Measurements from ENCODE around the gene TMEM185A.
"Not testable (repeated sequence)": the region's sequence is repeated elsewhere in the genome, so short reads cannot be mapped to it uniquely, and the experiment has no call there.

TMEM185A gene

DNA sequence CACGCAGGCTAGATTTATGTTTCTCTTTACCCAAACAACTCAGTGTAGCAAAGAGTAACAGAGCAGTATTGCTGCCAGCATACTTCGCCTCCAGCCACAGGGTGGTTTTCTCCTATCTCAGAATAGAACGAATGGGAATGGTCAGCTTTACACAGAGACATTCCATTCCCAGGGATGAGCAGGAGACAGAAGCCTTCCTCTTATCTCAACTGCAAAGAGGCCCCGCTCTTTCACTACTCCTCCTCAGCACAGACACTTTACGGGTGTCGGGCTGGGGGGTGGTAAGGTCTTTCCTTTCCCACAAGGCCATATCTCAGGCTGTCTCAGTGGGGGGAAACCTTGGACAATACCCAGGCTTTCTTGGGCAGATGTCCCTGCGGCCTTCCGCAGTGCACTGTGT is 4.8 kb downstream of the TMEM185A start:
- H3K27me3 ChIP-seq (ENCODE audit: control insufficient read depth, insufficient read depth, low read length); DNase-seq (ENCODE audit: low read depth, low spot score); H3K4me3 ChIP-seq (ENCODE audit: low read length); H3K4me1 ChIP-seq (ENCODE audit: control insufficient read depth, insufficient read depth, low read length); H3K27ac ChIP-seq (ENCODE audit: low read length); H3K9me3 ChIP-seq (ENCODE audit: control insufficient read depth, insufficient read depth, low read length); H3K36me3 ChIP-seq (ENCODE audit: control insufficient read depth, insufficient read depth, low read length): not testable (repeated sequence)
- no CpG with 5 or more reads among the region's 8 CpGs for WGBS (ENCODE audit: insufficient coverage, insufficient read length)

DNA sequence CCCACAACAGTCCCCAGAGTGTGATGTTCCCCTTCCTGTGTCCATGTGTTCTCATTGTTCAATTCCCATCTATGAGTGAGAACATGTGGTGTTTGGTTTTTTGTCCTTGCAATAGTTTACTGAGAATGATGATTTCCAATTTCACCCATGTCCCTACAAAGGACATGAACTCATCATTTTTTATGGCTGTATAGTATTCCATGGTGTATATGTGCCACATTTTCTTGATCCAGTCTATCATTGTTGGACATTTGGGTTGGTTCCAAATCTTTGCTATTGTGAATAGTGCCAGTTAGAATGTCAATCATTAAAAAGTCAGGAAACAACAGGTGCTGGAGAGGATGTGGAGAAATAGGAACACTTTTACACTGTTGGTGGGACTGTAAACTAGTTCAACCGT is 11.9 kb downstream of the TMEM185A start:
- not testable (repeated sequence) for H3K4me3 ChIP-seq (ENCODE audit: low read length); H3K27ac ChIP-seq (ENCODE audit: low read length); DNase-seq (ENCODE audit: low read depth, low spot score); H3K36me3 ChIP-seq (ENCODE audit: control insufficient read depth, insufficient read depth, low read length); H3K9me3 ChIP-seq (ENCODE audit: control insufficient read depth, insufficient read depth, low read length); H3K4me1 ChIP-seq (ENCODE audit: control insufficient read depth, insufficient read depth, low read length); H3K27me3 ChIP-seq (ENCODE audit: control insufficient read depth, insufficient read depth, low read length)
- no CpG with 5 or more reads among the region's 1 CpG for WGBS (ENCODE audit: insufficient coverage, insufficient read length)

DNA sequence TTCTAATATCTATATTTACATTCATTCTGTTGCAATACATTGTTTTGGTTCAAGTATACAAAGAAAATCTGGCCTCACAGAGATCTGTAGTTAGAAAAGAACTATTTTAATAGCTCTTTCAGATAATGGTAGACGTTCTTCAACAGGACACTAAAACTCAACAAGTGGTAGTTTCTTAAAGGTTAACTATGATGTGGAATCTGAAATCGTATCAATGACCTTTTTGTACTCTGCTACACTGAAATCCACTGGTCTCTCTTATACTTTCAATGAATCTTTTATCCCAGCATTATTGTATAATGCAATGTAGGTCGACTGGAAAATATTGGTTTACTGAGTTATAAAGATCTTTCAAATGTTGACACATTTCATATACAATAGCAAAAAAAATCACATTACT is 12.7 kb downstream of the TMEM185A start:
- WGBS (ENCODE audit: insufficient coverage, insufficient read length), result no CpG with 5 or more reads among the region's 3 CpGs

DNA sequence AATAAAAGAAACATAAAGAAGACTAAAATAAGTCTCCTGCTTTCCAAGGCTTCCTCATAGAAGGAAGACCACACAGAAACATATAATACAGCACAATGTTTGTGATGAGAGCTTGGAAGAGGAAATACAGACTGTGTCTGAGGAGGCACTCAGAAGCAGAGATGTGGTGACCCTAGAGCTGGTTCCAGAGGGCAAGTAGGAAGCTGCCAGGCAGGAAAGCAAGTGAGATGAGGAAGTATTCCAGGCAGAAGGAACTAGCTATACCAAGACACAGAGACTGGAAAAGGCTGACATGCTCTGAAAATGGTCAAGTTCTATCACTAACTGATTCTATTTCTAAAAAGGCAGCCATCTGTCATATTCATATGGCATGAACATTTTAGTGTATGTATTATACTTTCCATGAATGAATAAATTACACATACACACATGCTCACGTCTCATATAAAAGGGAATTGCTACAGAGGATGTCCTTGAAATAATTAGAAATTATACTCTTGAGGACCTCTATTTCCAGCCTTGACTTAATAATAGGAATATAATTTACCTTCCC is 19.9 kb downstream of the TMEM185A start:
- H3K4me3 ChIP-seq (ENCODE audit: low read length), result no peak overlapping the region
- DNase-seq (ENCODE audit: low read depth, low spot score), result no peak

More for the DNA sequence above, 12.7 kb downstream of the TMEM185A start:
- Histone ChIP-seq H3K36me3 (ENCODE audit: control insufficient read depth, insufficient read depth, low read length) (no peaks in the 10 kb centered on the region), H3K9me3 (ENCODE audit: control insufficient read depth, insufficient read depth, low read length) (no peaks in the 10 kb centered on the region), H3K27ac (ENCODE audit: low read length) (no peak overlapping the region), H3K27me3 (ENCODE audit: control insufficient read depth, insufficient read depth, low read length) (no peaks in the 10 kb centered on the region), H3K4me3 (ENCODE audit: low read length) (no peak overlapping the region), H3K4me1 (ENCODE audit: control insufficient read depth, insufficient read depth, low read length) (no peaks in the 10 kb centered on the region)
- no peak for DNase-seq (ENCODE audit: low read depth, low spot score)

DNA sequence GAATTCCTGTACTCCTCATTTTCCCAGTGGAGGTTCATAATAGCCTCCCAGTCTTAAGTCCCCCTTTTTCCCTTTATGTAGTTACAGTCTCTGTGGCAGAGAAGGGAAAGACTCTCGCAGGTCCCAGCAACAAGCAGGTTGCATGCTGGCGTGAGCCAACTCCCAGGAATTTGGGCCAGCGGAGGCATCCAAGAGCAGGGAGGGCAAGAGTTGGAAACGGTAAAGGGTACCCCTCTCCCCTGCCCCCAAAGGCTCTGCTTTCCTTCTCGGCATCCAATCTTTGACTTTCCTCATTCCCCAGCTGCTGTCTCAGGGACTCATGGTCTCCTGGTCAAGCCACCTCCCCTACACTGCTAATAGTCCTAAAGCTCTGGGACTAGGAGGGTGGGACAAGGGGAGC is 21.1 kb downstream of the TMEM185A start:
- Histone ChIP-seq H3K4me1 (ENCODE audit: control insufficient read depth, insufficient read depth, low read length) (no peaks in the 10 kb centered on the region), H3K4me3 (ENCODE audit: low read length) (no peak overlapping the region), H3K27me3 (ENCODE audit: control insufficient read depth, insufficient read depth, low read length) (no peaks in the 10 kb centered on the region), H3K36me3 (ENCODE audit: control insufficient read depth, insufficient read depth, low read length) (no peaks in the 10 kb centered on the region), H3K27ac (ENCODE audit: low read length) (no peak overlapping the region), H3K9me3 (ENCODE audit: control insufficient read depth, insufficient read depth, low read length) (no peaks in the 10 kb centered on the region)
- DNase-seq (ENCODE audit: low read depth, low spot score), result no peak
- no CpG with 5 or more reads among the region's 5 CpGs for WGBS (ENCODE audit: insufficient coverage, insufficient read length)

More for the DNA sequence above, 19.9 kb downstream of the TMEM185A start:
- H3K36me3 ChIP-seq (ENCODE audit: control insufficient read depth, insufficient read depth, low read length), result no peaks in the 10 kb centered on the region
- WGBS (ENCODE audit: insufficient coverage, insufficient read length), result no CpG with 5 or more reads among the region's 1 CpG
- no peaks in the 10 kb centered on the region for H3K27me3 ChIP-seq (ENCODE audit: control insufficient read depth, insufficient read depth, low read length)
- no peak overlapping the region for H3K27ac ChIP-seq (ENCODE audit: low read length)
- H3K4me1 ChIP-seq (ENCODE audit: control insufficient read depth, insufficient read depth, low read length), result no peaks in the 10 kb centered on the region
- no peaks in the 10 kb centered on the region for H3K9me3 ChIP-seq (ENCODE audit: control insufficient read depth, insufficient read depth, low read length)

DNA sequence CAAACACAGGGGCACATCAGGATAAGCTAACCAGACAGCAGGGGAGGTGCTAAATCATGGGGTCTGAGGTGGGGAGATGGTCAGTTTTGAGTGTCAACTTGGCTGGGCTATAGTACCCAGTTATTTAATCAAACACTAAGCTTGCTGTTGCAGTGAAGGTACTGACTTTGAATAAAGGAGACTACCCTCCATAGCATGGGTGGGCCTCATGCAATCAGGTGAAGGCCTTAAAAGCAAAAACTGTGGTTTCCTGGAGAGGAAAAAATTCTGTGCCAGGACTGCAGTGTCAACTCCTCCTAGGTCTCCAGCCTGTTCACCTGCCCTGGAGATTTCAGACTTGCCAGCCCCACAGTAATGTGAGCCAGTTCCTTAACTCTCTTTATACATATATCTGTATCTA is 23.9 kb downstream of the TMEM185A start:
- Histone ChIP-seq H3K4me3 (ENCODE audit: low read length) (no peak overlapping the region), H3K4me1 (ENCODE audit: control insufficient read depth, insufficient read depth, low read length) (no peaks in the 10 kb centered on the region), H3K27ac (ENCODE audit: low read length) (no peak overlapping the region), H3K36me3 (ENCODE audit: control insufficient read depth, insufficient read depth, low read length) (no peaks in the 10 kb centered on the region), H3K27me3 (ENCODE audit: control insufficient read depth, insufficient read depth, low read length) (no peaks in the 10 kb centered on the region), H3K9me3 (ENCODE audit: control insufficient read depth, insufficient read depth, low read length) (no peaks in the 10 kb centered on the region)
- DNase-seq (ENCODE audit: low read depth, low spot score), result no peak

DNA sequence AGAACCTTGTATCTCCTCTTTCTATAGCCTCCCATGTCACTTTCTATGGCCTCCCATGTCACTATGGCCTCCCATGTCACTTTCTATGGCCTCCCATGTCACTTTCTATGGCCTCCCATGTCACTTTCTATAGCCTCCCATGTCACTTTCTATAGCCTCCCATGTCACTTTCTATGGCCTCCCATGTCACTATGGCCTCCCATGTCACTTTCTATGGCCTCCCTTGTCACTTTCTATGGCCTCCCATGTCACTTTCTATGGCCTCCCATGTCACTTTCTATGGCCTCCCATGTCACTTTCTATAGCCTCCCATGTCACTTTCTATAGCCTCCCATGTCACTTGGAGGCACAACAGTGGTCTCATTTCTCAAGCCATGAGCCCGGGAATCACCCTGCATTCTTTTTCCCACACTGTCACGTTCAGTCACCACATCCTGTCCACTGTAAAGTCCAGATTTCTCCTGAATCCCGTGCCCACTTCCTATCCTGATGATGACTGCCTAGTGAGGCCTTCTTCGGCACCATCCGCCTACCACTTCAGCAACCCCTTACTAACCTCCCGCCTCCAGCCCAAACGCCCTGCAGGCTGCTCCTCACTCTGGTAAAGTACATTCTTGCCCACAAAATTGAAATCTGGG is 26.2 kb downstream of the TMEM185A start:
- H3K27ac ChIP-seq (ENCODE audit: low read length), result not testable (repeated sequence)
- no CpG with 5 or more reads among the region's 7 CpGs for WGBS (ENCODE audit: insufficient coverage, insufficient read length)

DNA sequence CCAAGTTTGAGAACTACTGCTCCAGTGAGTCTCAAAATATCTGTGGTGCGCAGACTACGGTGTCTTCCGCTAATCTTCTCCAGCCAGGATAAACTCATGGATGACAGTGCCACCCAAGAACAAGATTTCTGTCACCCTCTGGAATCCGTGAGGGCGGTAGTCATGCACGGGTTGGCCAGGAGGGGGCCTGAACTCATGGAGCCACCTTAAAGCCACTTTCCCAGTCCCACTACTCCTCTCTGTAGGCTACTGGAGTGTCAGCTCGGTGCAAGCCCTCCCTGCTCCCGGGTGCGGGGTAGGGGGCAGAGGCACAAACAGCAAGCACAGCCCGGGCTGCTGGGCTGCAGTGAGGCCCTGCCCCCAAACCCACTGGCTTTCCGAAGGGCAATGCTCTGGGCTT is 33.0 kb downstream of the TMEM185A start:
- no CpG with 5 or more reads among the region's 11 CpGs for WGBS (ENCODE audit: insufficient coverage, insufficient read length)
- not testable (repeated sequence) for H3K27ac ChIP-seq (ENCODE audit: low read length); H3K36me3 ChIP-seq (ENCODE audit: control insufficient read depth, insufficient read depth, low read length); H3K9me3 ChIP-seq (ENCODE audit: control insufficient read depth, insufficient read depth, low read length); H3K27me3 ChIP-seq (ENCODE audit: control insufficient read depth, insufficient read depth, low read length); DNase-seq (ENCODE audit: low read depth, low spot score); H3K4me1 ChIP-seq (ENCODE audit: control insufficient read depth, insufficient read depth, low read length); H3K4me3 ChIP-seq (ENCODE audit: low read length)

More for the DNA sequence above, 26.2 kb downstream of the TMEM185A start:
- not testable (repeated sequence) for DNase-seq (ENCODE audit: low read depth, low spot score); H3K4me1 ChIP-seq (ENCODE audit: control insufficient read depth, insufficient read depth, low read length); H3K9me3 ChIP-seq (ENCODE audit: control insufficient read depth, insufficient read depth, low read length); H3K27me3 ChIP-seq (ENCODE audit: control insufficient read depth, insufficient read depth, low read length); H3K36me3 ChIP-seq (ENCODE audit: control insufficient read depth, insufficient read depth, low read length); H3K4me3 ChIP-seq (ENCODE audit: low read length)

DNA sequence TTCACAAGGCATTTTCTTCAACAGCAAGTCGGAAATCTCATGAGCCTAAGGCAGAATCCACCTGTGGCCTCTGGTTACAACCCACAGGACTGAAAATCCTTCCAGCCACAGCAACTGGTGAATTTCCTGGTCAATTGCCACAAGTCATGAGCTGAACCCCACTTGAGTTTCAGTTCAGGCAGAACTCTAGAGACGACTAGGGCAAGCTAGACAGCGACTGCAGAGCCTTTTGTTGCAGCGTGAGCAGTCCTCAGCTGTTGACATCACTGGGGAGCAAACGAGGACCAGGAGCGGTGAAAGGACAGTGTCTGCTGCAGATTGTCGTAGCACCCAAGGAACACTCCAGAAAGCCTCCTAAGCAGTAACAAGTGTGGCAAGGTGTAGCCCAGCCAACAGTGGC is 35.6 kb downstream of the TMEM185A start:
- not testable (repeated sequence) for H3K36me3 ChIP-seq (ENCODE audit: control insufficient read depth, insufficient read depth, low read length); H3K27ac ChIP-seq (ENCODE audit: low read length); H3K9me3 ChIP-seq (ENCODE audit: control insufficient read depth, insufficient read depth, low read length); DNase-seq (ENCODE audit: low read depth, low spot score); H3K4me3 ChIP-seq (ENCODE audit: low read length); H3K27me3 ChIP-seq (ENCODE audit: control insufficient read depth, insufficient read depth, low read length); H3K4me1 ChIP-seq (ENCODE audit: control insufficient read depth, insufficient read depth, low read length)
- no CpG with 5 or more reads among the region's 7 CpGs for WGBS (ENCODE audit: insufficient coverage, insufficient read length)

DNA sequence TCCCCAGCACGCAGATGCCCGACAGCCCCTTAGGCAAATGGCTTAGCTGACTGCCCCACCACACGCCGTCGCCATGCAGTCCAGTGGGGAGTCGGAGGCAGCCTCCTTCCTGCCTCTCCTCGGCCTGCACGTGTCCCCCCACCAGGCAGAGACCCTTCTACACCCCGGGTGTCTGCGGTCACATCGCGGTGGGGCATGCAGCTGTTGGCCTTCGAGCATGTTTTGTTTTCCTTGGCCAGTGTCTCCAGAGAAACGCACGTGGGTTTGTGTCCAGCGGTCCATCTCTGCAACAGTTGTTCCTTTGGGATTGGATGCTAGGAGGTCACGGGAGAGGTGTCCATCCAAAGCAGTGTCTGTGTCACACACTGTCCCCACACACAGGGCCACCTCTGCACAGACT is 36.4 kb downstream of the TMEM185A start, which contains the start of gene HSFX2:
Gene HSFX2, minus strand, starts transcription at position 101 of the 400 bp plus-strand sequence. CDS start 614 bp downstream, outside the sequence.
- not testable (repeated sequence) for H3K27ac ChIP-seq (ENCODE audit: low read length); H3K4me1 ChIP-seq (ENCODE audit: control insufficient read depth, insufficient read depth, low read length); H3K9me3 ChIP-seq (ENCODE audit: control insufficient read depth, insufficient read depth, low read length); H3K27me3 ChIP-seq (ENCODE audit: control insufficient read depth, insufficient read depth, low read length); H3K36me3 ChIP-seq (ENCODE audit: control insufficient read depth, insufficient read depth, low read length); H3K4me3 ChIP-seq (ENCODE audit: low read length); DNase-seq (ENCODE audit: low read depth, low spot score)
- WGBS (ENCODE audit: insufficient coverage, insufficient read length), result no CpG with 5 or more reads among the region's 17 CpGs

DNA sequence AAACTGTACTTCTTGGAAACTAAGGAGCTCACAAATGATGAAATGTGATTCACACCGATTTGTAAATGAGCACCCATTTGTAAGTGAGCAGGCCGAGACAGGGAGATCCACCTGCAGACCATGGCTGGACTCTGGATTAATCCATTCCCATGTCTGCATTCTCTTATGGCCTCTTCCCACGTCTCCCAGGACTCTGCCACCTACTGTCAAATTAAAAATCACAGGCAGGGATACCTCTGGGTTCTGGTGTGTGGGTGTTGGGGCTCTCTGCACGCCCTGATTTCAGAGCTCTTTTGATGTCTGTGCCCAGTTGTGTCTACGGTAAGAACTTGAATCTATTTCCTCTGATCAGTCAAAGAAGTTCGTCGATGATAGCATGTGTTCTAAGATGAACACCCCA is 40.6 kb downstream of the TMEM185A start:
- not testable (repeated sequence) for H3K4me1 ChIP-seq (ENCODE audit: control insufficient read depth, insufficient read depth, low read length); H3K36me3 ChIP-seq (ENCODE audit: control insufficient read depth, insufficient read depth, low read length); H3K27me3 ChIP-seq (ENCODE audit: control insufficient read depth, insufficient read depth, low read length); H3K9me3 ChIP-seq (ENCODE audit: control insufficient read depth, insufficient read depth, low read length); H3K4me3 ChIP-seq (ENCODE audit: low read length); DNase-seq (ENCODE audit: low read depth, low spot score); H3K27ac ChIP-seq (ENCODE audit: low read length)
- WGBS (ENCODE audit: insufficient coverage, insufficient read length), result no CpG with 5 or more reads among the region's 7 CpGs
